ENCODE results near the gene MZT1. TPM values are rescaled to one million over a fixed set of nuclear protein-coding genes. Genes with fewer than 3 reads are reported as not detected.

Gene MZT1
- polyA plus RNA-seq, 1 donor from 2014 or later: 48.0 TPM

- H3K4me3 ChIP-seq (ENCODE audit: low read length): no peak overlapping the region
- no peak overlapping the region for H3K9ac ChIP-seq (ENCODE audit: low read length)
- H3K9me3 ChIP-seq (ENCODE audit: low read length): no peaks in the 10 kb centered on the region
- peaks cover 2% of the 10 kb centered on the region for H3K36me3 ChIP-seq (ENCODE audit: insufficient read depth, low read length)
- TF ChIP-seq CTCF (IDR thresholded peaks at IDR 0.05; ENCODE audit: poor library complexity, severe bottlenecking) (no peak), EP300 (conservative IDR thresholded peaks at IDR 0.05; ENCODE audit: poor library complexity, severe bottlenecking) (no peak), RAD21 (conservative IDR thresholded peaks at IDR 0.05) (no peak)
- H3F3A ChIP-seq (ENCODE audit: insufficient read depth, low read length, poor library complexity, severe bottlenecking): no peaks in the 10 kb centered on the region
- H3K27ac ChIP-seq (ENCODE audit: low read length): no peak overlapping the region
- H3K27me3 ChIP-seq (ENCODE audit: insufficient read depth, low read depth, low read length): no peaks in the 10 kb centered on the region
- H3K4me2 ChIP-seq (ENCODE audit: low read length): no peak overlapping the region
- no peaks in the 10 kb centered on the region for H3K9me2 ChIP-seq (ENCODE audit: insufficient read depth, low read length)
- no peaks in the 10 kb centered on the region for H3K79me2 ChIP-seq (replicated peaks; ENCODE audit: insufficient read depth, low read length)
- no peaks in the 10 kb centered on the region for H4K20me1 ChIP-seq (ENCODE audit: insufficient read depth)
- no peak overlapping the region for H2AFZ ChIP-seq (ENCODE audit: low read depth, low read length)
Observed at GRCh38 chr13:72754111-72754510, 26.7 kb upstream of the MZT1 start.

- Histone ChIP-seq H2AFZ (ENCODE audit: low read depth, low read length) (no peak overlapping the region), H3K9ac (ENCODE audit: low read length) (no peak overlapping the region), H3K4me2 (ENCODE audit: low read length) (no peak overlapping the region), H3K4me3 (ENCODE audit: low read length) (no peak overlapping the region), H3K9me3 (ENCODE audit: low read length) (no peaks in the 10 kb centered on the region), H3K36me3 (ENCODE audit: insufficient read depth, low read length) (no peaks in the 10 kb centered on the region), H4K20me1 (ENCODE audit: insufficient read depth) (no peaks in the 10 kb centered on the region), H3K79me2 (replicated peaks; ENCODE audit: insufficient read depth, low read length) (no peaks in the 10 kb centered on the region), H3K9me2 (ENCODE audit: insufficient read depth, low read length) (no peaks in the 10 kb centered on the region), H3K27ac (ENCODE audit: low read length) (no peak overlapping the region), H3K27me3 (ENCODE audit: insufficient read depth, low read depth, low read length) (no peaks in the 10 kb centered on the region), H3F3A (ENCODE audit: insufficient read depth, low read length, poor library complexity, severe bottlenecking) (no peaks in the 10 kb centered on the region)
- TF ChIP-seq SMC3 (conservative IDR thresholded peaks at IDR 0.05; ENCODE audit: poor library complexity) (no peak), CTCF (IDR thresholded peaks at IDR 0.05; ENCODE audit: poor library complexity, severe bottlenecking) (no peak), RAD21 (conservative IDR thresholded peaks at IDR 0.05) (no peak), MXI1 (conservative IDR thresholded peaks at IDR 0.05; ENCODE audit: poor library complexity, severe bottlenecking) (no peak), TAF1 (IDR thresholded peaks at IDR 0.05; ENCODE audit: low read depth) (no peak), EP300 (conservative IDR thresholded peaks at IDR 0.05; ENCODE audit: poor library complexity, severe bottlenecking) (no peak), EZH2 (IDR thresholded peaks at IDR 0.05; ENCODE audit: borderline replicate concordance, insufficient read depth, low read length, poor library complexity, severe bottlenecking) (no peak), REST (IDR thresholded peaks at IDR 0.05; ENCODE audit: borderline replicate concordance) (no peak), POLR2AphosphoS5 (IDR thresholded peaks at IDR 0.05) (no peak)
Observed at GRCh38 chr13:72751220-72751619, 23.8 kb upstream of the MZT1 start.

Measured in neural cell (in vitro differentiated cells).